Activated CD4-positive, CD25-positive, alpha-beta regulatory T cell (primary cell): ENCODE data around the gene NWD2.

Experiments
- DNase-seq, 4 experiments: peaks; one replicate each; lab custom pipeline; 2025; lab: John Stamatoyannopoulos, UW

NWD2 gene

GRCh38 chr4:37439809-37440474, 195.4 kb downstream of the NWD2 start:
- DNase-seq: no peak

GRCh38 chr4:37440501-37440900, 196.0 kb downstream of the NWD2 start:
- no peak for DNase-seq

- DNase-seq: no peak
Observed at GRCh38 chr4:37441231-37442061, 196.9 kb downstream of the NWD2 start.

GRCh38 chr4:37442062-37442323, 197.4 kb downstream of the NWD2 start:
- no peak for DNase-seq

GRCh38 chr4:37443137-37443536, 198.6 kb downstream of the NWD2 start:
- DNase-seq: no peak

- DNase-seq: no peak
Observed at GRCh38 chr4:37445023-37445422, 200.5 kb downstream of the NWD2 start.

GRCh38 chr4:37446016-37446415, 201.5 kb downstream of the NWD2 start:
- DNase-seq: no peak

GRCh38 chr4:37447886-37448285, 203.3 kb downstream of the NWD2 start:
- DNase-seq: no peak

- DNase-seq: no peak
Observed at GRCh38 chr4:37450309-37450708, 205.8 kb downstream of the NWD2 start.

- no peak for DNase-seq
Observed at GRCh38 chr4:37450911-37451310, 206.4 kb downstream of the NWD2 start.

GRCh38 chr4:37451656-37452055, 207.1 kb downstream of the NWD2 start:
- DNase-seq: no peak

- DNase-seq: peak in 1 of 4 experiments; percentile 1
Observed at GRCh38 chr4:37452952-37453280, 208.4 kb downstream of the NWD2 start.

GRCh38 chr4:37453281-37453998, 208.9 kb downstream of the NWD2 start:
- peak in 2 of 4 experiments; percentile 1 to 3 for DNase-seq

GRCh38 chr4:37453999-37454800, 209.7 kb downstream of the NWD2 start:
- no peak for DNase-seq

- DNase-seq: no peak
Observed at GRCh38 chr4:37455301-37456131, 211.0 kb downstream of the NWD2 start.

- DNase-seq: no peak
Observed at GRCh38 chr4:37461801-37462200, 217.3 kb downstream of the NWD2 start.

GRCh38 chr4:37463033-37463856, 218.7 kb downstream of the NWD2 start:
- no peak for DNase-seq

GRCh38 chr4:37464373-37465128, 220.0 kb downstream of the NWD2 start:
- no peak for DNase-seq

GRCh38 chr4:37465296-37465695, 220.8 kb downstream of the NWD2 start:
- no peak for DNase-seq

GRCh38 chr4:37465845-37466244, 221.3 kb downstream of the NWD2 start:
- no peak for DNase-seq
